Hepatocyte (in vitro differentiated cells): Measurements from ENCODE around the gene STX12.

ENCODE experiments used
- CTCF ChIP-seq: fragments of 200-600 bp; sonication (generic); IDR thresholded peaks from 2 replicates; pipeline ENCODE4 v1.5.1; 2016; ENCODE audit warnings: antibody characterized with exemption, mild to moderate bottlenecking; ENCODE audit not compliant: poor library complexity
- EZH2 ChIP-seq: fragments of 200-600 bp; sonication (generic); IDR thresholded peaks from 2 replicates; pipeline ENCODE4 v1.6.1; 2016; ENCODE audit warnings: antibody characterized with exemption, mild to moderate bottlenecking, borderline replicate concordance

- TF ChIP-seq CTCF (no peak), EZH2 (no peak)
Observed at GRCh38 chr1:27868556-27868931, 95.5 kb downstream of the STX12 start.
